Measurements from ENCODE around the gene TSTD1.
"Not testable (repeated sequence)": the region's sequence is repeated elsewhere in the genome, so short reads cannot be mapped to it uniquely, and the experiment has no call there.

Gene TSTD1

GRCh38 chr1:161069241-161069640 is 30.5 kb upstream of the TSTD1 start:
- DNase-seq = no peak

- peak in 27 of 51 donors; percentile 1 to 41 (median 19) for DNase-seq
Observed at GRCh38 chr1:161068306-161069234, 29.8 kb upstream of the TSTD1 start.

- DNase-seq = no peak
Observed at GRCh38 chr1:161066694-161067093, 27.9 kb upstream of the TSTD1 start.

GRCh38 chr1:161065681-161066080 is 26.9 kb upstream of the TSTD1 start:
- DNase-seq = not testable (repeated sequence)

GRCh38 chr1:161063936-161064335 is 25.2 kb upstream of the TSTD1 start:
- DNase-seq = not testable (repeated sequence)

- DNase-seq = no peak
Observed at GRCh38 chr1:161061419-161061818, 22.7 kb upstream of the TSTD1 start.

GRCh38 chr1:161059293-161059692 is 20.5 kb upstream of the TSTD1 start:
- no peak for DNase-seq

- DNase-seq = no peak
Observed at GRCh38 chr1:161054805-161055204, 16.0 kb upstream of the TSTD1 start.

- no peak for DNase-seq
Observed at GRCh38 chr1:161054232-161054631, 15.5 kb upstream of the TSTD1 start.

- no peak for DNase-seq
Observed at GRCh38 chr1:161052899-161053298, 14.1 kb upstream of the TSTD1 start.

- DNase-seq = no peak
Observed at GRCh38 chr1:161051219-161051618, 12.5 kb upstream of the TSTD1 start.

GRCh38 chr1:161048949-161049722 is 10.4 kb upstream of the TSTD1 start:
- DNase-seq = no peak

GRCh38 chr1:161047436-161048420 is 9.0 kb upstream of the TSTD1 start:
- DNase-seq = no peak

GRCh38 chr1:161046605-161047228 is 8.0 kb upstream of the TSTD1 start:
- DNase-seq = no peak

- peak; percentile 54 to 98 (median 86) for DNase-seq
Observed at GRCh38 chr1:161045736-161046604, 7.2 kb upstream of the TSTD1 start, which contains the start of gene USF1. Gene USF1, minus strand, starts transcription at chr1:161045977. Its CDS starts 2,702 bp downstream, at chr1:161043275.

- DNase-seq = peak in 38 of 51 donors; percentile 23 to 83 (median 56)
Observed at GRCh38 chr1:161044908-161045735, 6.4 kb upstream of the TSTD1 start.

GRCh38 chr1:161044535-161044907 is 5.8 kb upstream of the TSTD1 start:
- DNase-seq = no peak

GRCh38 chr1:161039546-161039945 is 782 bp upstream of the TSTD1 start:
- no peak for DNase-seq

GRCh38 chr1:161039154-161039545 is 386 bp upstream of the TSTD1 start:
- no peak for DNase-seq

All from hypothalamus (tissue), 51 donors.